H7 (cell line): ENCODE data around the gene SLC9C2. TPM values are rescaled to one million over a fixed set of nuclear protein-coding genes. Genes with fewer than 3 reads are reported as not detected.
"Not testable (repeated sequence)": the region's sequence is repeated elsewhere in the genome, so short reads cannot be mapped to it uniquely, and the experiment has no call there.

Experiments used
- DNase-seq: peaks from one replicate; pipeline ENCODE4 v3.0.0; 2012
- H3K27me3 ChIP-seq: 2 replicates; pipeline ENCODE4 v1.6.0; 2011; ENCODE audit warnings: mild to moderate bottlenecking, low read length; ENCODE audit not compliant: control insufficient read depth, insufficient read depth
- H3K36me3 ChIP-seq: replicated peaks from 2 replicates; pipeline ENCODE4 v1.5.1; 2011; ENCODE audit warnings: low read length; ENCODE audit not compliant: control insufficient read depth, insufficient read depth
- H3K4me3 ChIP-seq: 2 replicates; pipeline ENCODE4 v1.5.1; 2011; ENCODE audit warnings: low read depth, mild to moderate bottlenecking, control low read depth, low read length, moderate library complexity; ENCODE audit not compliant: insufficient read depth
- total RNA-seq: library from RNA; depleted of rRNA; stranded (reverse); fragments of >200 nt; shearing (Covaris generic); gene quantifications from 2 replicates; pipeline ENCODE4 v1.2.3, GENCODE V29; 2014

The SLC9C2 gene
- total RNA-seq, 1 experiment from 2014 or later, result not detected

- DNase-seq, result no peak
These were observed 1.3 kb downstream of the SLC9C2 start for GRCh38 chr1:173601588-173601987.

GRCh38 chr1:173596097-173596825, 6.6 kb downstream of the SLC9C2 start:
- Histone ChIP-seq H3K4me3 (no peak overlapping the region), H3K36me3 (no peaks in the 10 kb centered on the region), H3K27me3 (no peaks in the 10 kb centered on the region)
- no peak for DNase-seq

More at GRCh38 chr1:173601588-173601987, 1.3 kb downstream of the SLC9C2 start:
- H3K27me3 ChIP-seq, result no peaks in the 10 kb centered on the region
- H3K36me3 ChIP-seq, result no peaks in the 10 kb centered on the region
- H3K4me3 ChIP-seq, result no peak overlapping the region

GRCh38 chr1:173591138-173591537, 11.7 kb downstream of the SLC9C2 start:
- not testable (repeated sequence) for H3K27me3 ChIP-seq, DNase-seq, H3K36me3 ChIP-seq, H3K4me3 ChIP-seq

GRCh38 chr1:173590557-173590956, 12.3 kb downstream of the SLC9C2 start:
- Histone ChIP-seq H3K27me3 (no peaks in the 10 kb centered on the region), H3K4me3 (no peak overlapping the region), H3K36me3 (no peaks in the 10 kb centered on the region)
- no peak for DNase-seq

- Histone ChIP-seq H3K4me3 (no peak overlapping the region), H3K36me3 (no peaks in the 10 kb centered on the region), H3K27me3 (no peaks in the 10 kb centered on the region; the same call in 1 of the 2 replicates)
- no peak for DNase-seq
These were observed 21.3 kb downstream of the SLC9C2 start for GRCh38 chr1:173581383-173582079.

- Histone ChIP-seq H3K36me3 (no peaks in the 10 kb centered on the region), H3K27me3 (no peaks in the 10 kb centered on the region; the same call in 1 of the 2 replicates), H3K4me3 (no peak overlapping the region)
- no peak for DNase-seq
These were observed 22.2 kb downstream of the SLC9C2 start for GRCh38 chr1:173580658-173581057.

GRCh38 chr1:173580071-173580470, 22.8 kb downstream of the SLC9C2 start:
- Histone ChIP-seq H3K27me3 (no peaks in the 10 kb centered on the region; the same call in 1 of the 2 replicates), H3K36me3 (no peaks in the 10 kb centered on the region), H3K4me3 (no peak overlapping the region)
- DNase-seq, result no peak

- no peak for DNase-seq
These were observed 29.3 kb downstream of the SLC9C2 start for GRCh38 chr1:173573596-173573995.

GRCh38 chr1:173572201-173572873, 30.5 kb downstream of the SLC9C2 start:
- no peak for DNase-seq
- no peaks in the 10 kb centered on the region for H3K36me3 ChIP-seq
- H3K4me3 ChIP-seq, result no peak overlapping the region
- no peaks in the 10 kb centered on the region for H3K27me3 ChIP-seq

More at GRCh38 chr1:173573596-173573995, 29.3 kb downstream of the SLC9C2 start:
- no peaks in the 10 kb centered on the region; the same call in 1 of the 2 replicates for H3K27me3 ChIP-seq
- H3K36me3 ChIP-seq, result no peaks in the 10 kb centered on the region
- no peak overlapping the region for H3K4me3 ChIP-seq

- H3K4me3 ChIP-seq, result no peak overlapping the region
- no peaks in the 10 kb centered on the region for H3K36me3 ChIP-seq
- no peak for DNase-seq
- no peaks in the 10 kb centered on the region for H3K27me3 ChIP-seq
These were observed 32.4 kb downstream of the SLC9C2 start for GRCh38 chr1:173570370-173571007.

GRCh38 chr1:173568483-173568882, 34.4 kb downstream of the SLC9C2 start:
- Histone ChIP-seq H3K36me3 (no peaks in the 10 kb centered on the region), H3K4me3 (no peak overlapping the region), H3K27me3 (no peaks in the 10 kb centered on the region)
- DNase-seq, result no peak

GRCh38 chr1:173563846-173564245, 39.0 kb downstream of the SLC9C2 start:
- H3K27me3 ChIP-seq, DNase-seq, H3K36me3 ChIP-seq, H3K4me3 ChIP-seq: not testable (repeated sequence)

- H3K4me3 ChIP-seq, result no peak overlapping the region
- DNase-seq, result peak; percentile 32
- no peaks in the 10 kb centered on the region for H3K36me3 ChIP-seq
- no peaks in the 10 kb centered on the region for H3K27me3 ChIP-seq
These were observed 40.1 kb downstream of the SLC9C2 start for GRCh38 chr1:173562813-173563212.

GRCh38 chr1:173561263-173561662, 41.6 kb downstream of the SLC9C2 start:
- H3K4me3 ChIP-seq, result no peak overlapping the region
- H3K36me3 ChIP-seq, result no peaks in the 10 kb centered on the region
- no peaks in the 10 kb centered on the region for H3K27me3 ChIP-seq
- DNase-seq, result no peak
